A549 treated with ZK216348 at 1 μM for 4 hours (cell line): ENCODE results near the gene CDKAL1. TPM values are rescaled to one million over a fixed set of nuclear protein-coding genes. Genes with fewer than 3 reads are reported as not detected.

ENCODE experiments used
- total RNA-seq: library from RNA; stranded (reverse); fragments of 200-300 nt; extraction: Qiagen RNA extraction; gene quantifications from 5 replicates; pipeline ENCODE4 v1.2.3, GENCODE V29; 2022; ENCODE audit warnings: low read depth

The CDKAL1 gene
- total RNA-seq, result 2.8 to 4.5 TPM (median 3.0 TPM) in 5 replicates

GRCh38 chr6:20534295-20535262 is at the start of gene CDKAL1:
TSS of gene CDKAL1 (plus strand) at chr6:20534457. CDS start at chr6:20546351, 11,894 bp downstream.

Other genes starting within 250 kb of the CDKAL1 start
- 10.5 to 13.6 TPM (median 13.3 TPM) in 5 replicates for gene E2F3, start 132.6 kb upstream of the CDKAL1 start, total RNA-seq